ENCODE data around the gene HTRA1.

GRCh38 chr10:122560279-122560804 is 99.0 kb downstream of the HTRA1 start, which contains the start of gene DMBT1:
- TF ChIP-seq TAF1 (IDR thresholded peaks at IDR 0.05; ENCODE audit: borderline replicate concordance, insufficient read depth, low read length) = no peak
- TF ChIP-seq SIN3A (IDR thresholded peaks at IDR 0.05; ENCODE audit: borderline replicate concordance, insufficient read depth, low read length) = no peak
- TF ChIP-seq POLR2AphosphoS5 (IDR thresholded peaks at IDR 0.05; ENCODE audit: low read depth, low read length) = no peak

Measured in PFSK-1 (cell line).